PC-9 (cell line): Measurements from ENCODE around the gene EP300. TPM values are rescaled to one million over a fixed set of nuclear protein-coding genes. Genes with fewer than 3 reads are reported as not detected.

Source experiments
- BruUV-seq: library from RNA; stranded (reverse); fragments of 400-500 nt; replicated peaks from 2 replicates; lab custom pipeline; 2021; lab: Mats Ljungman, UMichigan
- CTCF ChIA-PET: fragments of 300-600 bp; sonication (Branson Sonifier 250); formaldehyde crosslinking; loops from one replicate; lab custom pipeline; 2022; ENCODE audit warnings: antibody characterized with exemption; lab: Charles Lee
- POLR2A ChIA-PET: fragments of 300-600 bp; sonication (Branson Sonifier 250); formaldehyde crosslinking; loops from one replicate; lab custom pipeline; 2022; ENCODE audit warnings: antibody characterized with exemption; ENCODE audit not compliant: unreplicated experiment; lab: Charles Lee
- DNase-seq, 2 experiments: peaks; one replicate each; pipeline versions ENCODE4 v3.0.0 to v3.0.0-alpha.2; 2015 to 2022; ENCODE audit warnings: mixed read lengths in 1 of 2
- H2AFZ ChIP-seq: fragments of 200-600 bp; sonication (generic); 2 replicates; pipeline ENCODE4 v1.8.1; 2017; ENCODE audit warnings: antibody characterized with exemption
- H3F3A ChIP-seq: fragments of 200-600 bp; sonication (generic); 2 replicates; pipeline ENCODE4 v1.8.1; 2017; ENCODE audit warnings: antibody characterized with exemption, mild to moderate bottlenecking, low read depth; ENCODE audit not compliant: insufficient read depth
- H3K27ac ChIP-seq: fragments of 200-600 bp; sonication (generic); 2 replicates; pipeline ENCODE4 v1.6.1; 2016; ENCODE audit warnings: mixed run types
- H3K27me3 ChIP-seq: fragments of 200-600 bp; sonication (generic); 2 replicates; pipeline ENCODE4 v1.6.1; 2016; ENCODE audit warnings: low read depth, mixed run types; ENCODE audit not compliant: insufficient read depth
- H3K36me3 ChIP-seq: fragments of 200-600 bp; sonication (generic); 2 replicates; pipeline ENCODE4 v1.6.1; 2016; ENCODE audit warnings: low read depth, mixed run types
- H3K4me1 ChIP-seq: fragments of 200-600 bp; sonication (generic); replicated peaks from 2 replicates; pipeline ENCODE4 v1.6.1; 2016; ENCODE audit warnings: mixed run types; ENCODE audit not compliant: insufficient read depth
- H3K4me2 ChIP-seq: fragments of 200-600 bp; sonication (generic); 2 replicates; pipeline ENCODE4 v1.6.1; 2017; ENCODE audit warnings: mixed run types
- H3K4me3 ChIP-seq: fragments of 200-600 bp; sonication (generic); 2 replicates; pipeline ENCODE4 v1.6.1; 2016; ENCODE audit warnings: mixed run types
- H3K79me2 ChIP-seq: fragments of 200-600 bp; sonication (generic); 2 replicates; pipeline ENCODE4 v1.6.1; 2017; ENCODE audit warnings: low read depth, mixed run types
- H3K9me2 ChIP-seq: fragments of 200-600 bp; sonication (generic); 2 replicates; pipeline ENCODE4 v1.8.1; 2017; ENCODE audit warnings: mild to moderate bottlenecking; ENCODE audit not compliant: insufficient read depth
- H3K9me3 ChIP-seq: fragments of 200-600 bp; sonication (generic); 2 replicates; pipeline ENCODE4 v1.8.1; 2016; ENCODE audit warnings: low read depth; ENCODE audit not compliant: insufficient read depth
- H4K20me1 ChIP-seq: fragments of 200-600 bp; sonication (generic); 2 replicates; pipeline ENCODE4 v1.8.1; 2017; ENCODE audit not compliant: insufficient read depth
- EZH2 ChIP-seq: fragments of 200-600 bp; sonication (generic); IDR thresholded peaks from 2 replicates; pipeline ENCODE4 v1.8.0; 2017; ENCODE audit warnings: antibody characterized with exemption, low read depth
- intact Hi-C: fragments of 100-400 bp; cut with micrococcal nuclease; formaldehyde crosslinking; loops from one replicate; pipeline ENCODE4 v1.10.0; 2022; ENCODE audit not compliant: unreplicated experiment
- total RNA-seq: library from RNA; stranded (reverse); gene quantifications from 2 replicates; pipeline ENCODE4 v1.2.3, GENCODE V29; 2021
- TF ChIP-seq, protein P1 (sequence below): fragments of 200-600 bp; sonication (generic); conservative IDR thresholded peaks from 2 replicates; pipeline ENCODE4 v1.6.1; 2017; ENCODE audit warnings: mixed run types, antibody characterized with exemption, mild to moderate bottlenecking, moderate library complexity

The EP300 gene
- total RNA-seq, 1 experiment from 2014 or later: 64.3 TPM

DNA sequence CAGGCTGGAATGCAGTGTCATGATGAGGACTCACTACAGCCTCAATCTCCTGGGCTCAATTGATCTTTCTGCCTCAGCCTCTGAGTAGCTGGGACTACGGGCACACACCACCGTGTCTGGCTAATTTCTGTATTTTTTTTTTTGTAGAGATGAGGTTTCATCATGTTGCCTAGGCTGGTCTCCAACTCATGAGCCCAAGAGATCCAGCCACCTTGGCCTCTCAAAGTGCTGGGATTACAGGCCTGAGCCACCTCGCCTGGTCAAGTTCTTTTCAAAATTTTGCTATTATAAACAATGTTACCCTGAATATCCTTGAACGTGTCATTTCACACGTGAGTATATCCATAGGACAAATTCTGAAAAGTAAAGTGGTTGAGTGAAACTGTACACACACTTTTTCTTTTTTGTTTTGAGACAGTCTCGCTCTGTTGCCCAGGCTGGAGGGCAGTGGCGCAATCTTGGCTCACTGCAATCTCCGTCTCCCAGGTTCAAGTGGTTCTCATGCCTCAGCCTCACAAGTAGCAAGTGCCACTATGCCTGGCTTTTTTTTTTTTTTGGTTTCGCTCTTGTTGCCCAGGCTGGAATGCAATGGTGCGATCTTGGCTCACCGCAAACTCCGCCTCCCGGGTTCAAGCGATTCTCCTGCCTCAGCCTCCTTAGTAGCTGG, 21.6 kb upstream of the EP300 start:
- no peaks in the 10 kb centered on the region for H3K4me1 ChIP-seq
- H3K27me3 ChIP-seq: no peaks in the 10 kb centered on the region
- no peak overlapping the region for H3K27ac ChIP-seq
- no peaks in the 10 kb centered on the region for H3K36me3 ChIP-seq
- H3K79me2 ChIP-seq: no peaks in the 10 kb centered on the region
- no peaks in the 10 kb centered on the region for H3K9me3 ChIP-seq
- ChIA-PET CTCF (no interaction called here), POLR2A (interaction anchor here (0.7 kb wide), 1 partner anchor 141 kb away, joined by 5 read pairs; no protein-coding TSS in a partner anchor)
- no peaks in the 10 kb centered on the region for H4K20me1 ChIP-seq
- peaks cover 4% of the 10 kb centered on the region; the same call in 1 of the 2 replicates for H3F3A ChIP-seq
- H3K4me3 ChIP-seq: no peak overlapping the region
- no peak overlapping the region for H3K4me2 ChIP-seq
- no peak for TF ChIP-seq EZH2
- TF ChIP-seq, protein P1, sequence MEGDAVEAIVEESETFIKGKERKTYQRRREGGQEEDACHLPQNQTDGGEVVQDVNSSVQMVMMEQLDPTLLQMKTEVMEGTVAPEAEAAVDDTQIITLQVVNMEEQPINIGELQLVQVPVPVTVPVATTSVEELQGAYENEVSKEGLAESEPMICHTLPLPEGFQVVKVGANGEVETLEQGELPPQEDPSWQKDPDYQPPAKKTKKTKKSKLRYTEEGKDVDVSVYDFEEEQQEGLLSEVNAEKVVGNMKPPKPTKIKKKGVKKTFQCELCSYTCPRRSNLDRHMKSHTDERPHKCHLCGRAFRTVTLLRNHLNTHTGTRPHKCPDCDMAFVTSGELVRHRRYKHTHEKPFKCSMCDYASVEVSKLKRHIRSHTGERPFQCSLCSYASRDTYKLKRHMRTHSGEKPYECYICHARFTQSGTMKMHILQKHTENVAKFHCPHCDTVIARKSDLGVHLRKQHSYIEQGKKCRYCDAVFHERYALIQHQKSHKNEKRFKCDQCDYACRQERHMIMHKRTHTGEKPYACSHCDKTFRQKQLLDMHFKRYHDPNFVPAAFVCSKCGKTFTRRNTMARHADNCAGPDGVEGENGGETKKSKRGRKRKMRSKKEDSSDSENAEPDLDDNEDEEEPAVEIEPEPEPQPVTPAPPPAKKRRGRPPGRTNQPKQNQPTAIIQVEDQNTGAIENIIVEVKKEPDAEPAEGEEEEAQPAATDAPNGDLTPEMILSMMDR: no peak
- no TSS peak for BruUV-seq
- no peaks in the 10 kb centered on the region for H3K9me2 ChIP-seq
- intact Hi-C loops: no loop called here
- DNase-seq: no peak
- H2AFZ ChIP-seq: no peak overlapping the region

DNA sequence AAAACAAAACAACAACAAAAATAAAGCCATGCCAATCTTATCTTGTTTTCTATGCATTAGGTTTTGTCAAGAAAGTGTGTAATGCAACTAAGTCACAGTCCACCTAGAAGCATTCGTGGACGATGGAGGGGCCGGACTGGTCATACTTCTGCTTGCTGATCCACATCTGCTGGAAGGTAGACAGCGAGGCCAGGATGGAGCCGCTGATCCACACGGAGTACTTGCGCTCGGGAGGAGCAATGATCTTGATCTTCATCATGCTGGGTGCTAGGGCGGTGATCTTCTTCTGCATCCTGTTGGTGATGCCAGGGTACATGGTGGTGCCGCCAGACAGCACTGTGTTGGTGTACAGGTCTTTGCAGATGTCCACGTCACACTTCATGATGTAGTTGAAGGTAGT, 18.3 kb upstream of the EP300 start:
- H2AFZ ChIP-seq: no peak overlapping the region

DNA sequence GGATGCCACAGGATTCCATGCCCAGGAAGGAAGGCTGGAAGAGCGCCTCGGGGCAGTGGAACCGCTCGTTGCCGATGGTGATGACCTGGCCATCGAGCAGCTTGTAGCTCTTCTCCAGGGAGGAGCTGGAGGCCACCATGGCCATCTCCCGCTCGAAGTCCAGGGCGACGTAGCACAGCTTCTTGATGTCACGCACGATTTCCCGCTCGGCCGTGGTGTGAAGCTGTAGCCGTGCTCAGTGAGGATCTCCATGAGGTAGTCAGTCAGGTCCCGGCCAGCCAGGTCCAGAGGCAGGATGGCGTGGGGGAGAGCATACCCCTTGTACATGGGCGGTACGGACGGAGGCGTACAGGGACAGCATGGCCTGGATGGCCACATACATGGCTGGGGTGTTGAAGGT, 17.9 kb upstream of the EP300 start:
- no peak for DNase-seq
- intact Hi-C loops: no loop called here
- no peak overlapping the region for H3K27ac ChIP-seq
- H3F3A ChIP-seq: peaks cover 4% of the 10 kb centered on the region; the same call in 1 of the 2 replicates
- no peaks in the 10 kb centered on the region for H3K4me1 ChIP-seq
- no peaks in the 10 kb centered on the region for H3K36me3 ChIP-seq
- H3K4me2 ChIP-seq: no peak overlapping the region
- H3K4me3 ChIP-seq: no peak overlapping the region
- H3K79me2 ChIP-seq: no peaks in the 10 kb centered on the region
- no peak for TF ChIP-seq EZH2
- TF ChIP-seq, protein P1: no peak
- no TSS peak for BruUV-seq
- CTCF ChIA-PET: no interaction called here
- H3K9me2 ChIP-seq: no peaks in the 10 kb centered on the region
- H4K20me1 ChIP-seq: no peaks in the 10 kb centered on the region
- POLR2A ChIA-PET: no interaction called here
- no peaks in the 10 kb centered on the region for H3K9me3 ChIP-seq
- H2AFZ ChIP-seq: no peak overlapping the region
- no peaks in the 10 kb centered on the region for H3K27me3 ChIP-seq

More for the DNA sequence above, 18.3 kb upstream of the EP300 start:
- H3F3A ChIP-seq: peaks cover 4% of the 10 kb centered on the region; the same call in 1 of the 2 replicates
- no peak for TF ChIP-seq EZH2
- TF ChIP-seq, protein P1: no peak
- BruUV-seq: no TSS peak
- no peaks in the 10 kb centered on the region for H3K27me3 ChIP-seq
- CTCF ChIA-PET: no interaction called here
- H3K4me1 ChIP-seq: no peaks in the 10 kb centered on the region
- POLR2A ChIA-PET: no interaction called here
- no peak overlapping the region for H3K27ac ChIP-seq
- no peaks in the 10 kb centered on the region for H3K36me3 ChIP-seq
- no peak overlapping the region for H3K4me3 ChIP-seq
- H3K9me2 ChIP-seq: no peaks in the 10 kb centered on the region
- no peak overlapping the region for H3K4me2 ChIP-seq
- no peaks in the 10 kb centered on the region for H4K20me1 ChIP-seq
- DNase-seq: no peak
- no peaks in the 10 kb centered on the region for H3K9me3 ChIP-seq
- no peaks in the 10 kb centered on the region for H3K79me2 ChIP-seq
- intact Hi-C loops: no loop called here
